Naive thymus-derived CD4-positive, alpha-beta T cell (primary cell): ENCODE measurements around the gene BCAT1. TPM values are rescaled to one million over a fixed set of nuclear protein-coding genes. Genes with fewer than 3 reads are reported as not detected.

Experiments used
- ATAC-seq: fragments of 150-1000 bp; cut with Tn5 transposase; 2 replicates; pipeline ENCODE4 v1.10.0; 2021; ENCODE audit warnings: mild to moderate bottlenecking, moderate library complexity
- CTCF ChIA-PET: fragments of 350-600 bp; sonication (Branson Sonifier 250); formaldehyde crosslinking; loops from one replicate; lab custom pipeline; 2021; ENCODE audit warnings: antibody characterized with exemption; lab: Charles Lee
- POLR2A ChIA-PET: fragments of 350-600 bp; sonication (Branson Sonifier 250); formaldehyde crosslinking; loops from one replicate; lab custom pipeline; 2021; ENCODE audit warnings: antibody characterized with exemption, inconsistent platforms; lab: Charles Lee
- DNase-seq, 9 donors: peaks; one replicate each; pipeline versions ENCODE4 v3.0.0 to v3.0.0-alpha.2; 2020 to 2022; ENCODE audit warnings: mixed read lengths in 1 of 9
- H3K27ac ChIP-seq: one replicate; pipeline ENCODE4 v1.7.0; 2013; ENCODE audit warnings: mild to moderate bottlenecking, low read depth, low read length, moderate library complexity
- H3K27me3 ChIP-seq, 2 donors: one replicate each; pipeline ENCODE4 v1.7.0; 2013; ENCODE audit warnings: low read length in 2 of 2, mild to moderate bottlenecking in 2 of 2, moderate library complexity in 2 of 2; ENCODE audit not compliant: control insufficient read depth in 2 of 2, insufficient read depth in 2 of 2
- H3K36me3 ChIP-seq, 3 experiments: 1 replicate in 2 of 3; 2 replicates in 1 of 3; pipeline ENCODE4 v1.7.0; 2013; ENCODE audit warnings: low read length in 3 of 3, mild to moderate bottlenecking in 3 of 3, moderate library complexity in 1 of 3; ENCODE audit not compliant: insufficient read depth in 3 of 3, control insufficient read depth in 2 of 3
- H3K4me1 ChIP-seq, 2 donors: one replicate each; pipeline ENCODE4 v1.7.0; 2013; ENCODE audit warnings: low read length in 2 of 2, mild to moderate bottlenecking in 2 of 2, moderate library complexity in 1 of 2; ENCODE audit not compliant: control insufficient read depth in 2 of 2, insufficient read depth in 2 of 2
- H3K4me3 ChIP-seq: 2 replicates; pipeline ENCODE4 v1.7.0; 2013; ENCODE audit warnings: mild to moderate bottlenecking, low read length
- H3K9me3 ChIP-seq, 3 experiments: 1 replicate in 2 of 3; 2 replicates in 1 of 3; pipeline ENCODE4 v1.7.0; 2013; ENCODE audit warnings: low read length in 3 of 3; ENCODE audit not compliant: control insufficient read depth in 2 of 3
- H3K27ac Mint-ChIP-seq, 9 donors: one replicate each; pipeline ENCODE4 v1.8.0; 2020 to 2022; ENCODE audit warnings: mixed read lengths in 9 of 9, mild to moderate bottlenecking in 8 of 9, moderate library complexity in 5 of 9, inconsistent platforms in 2 of 9
- H3K27me3 Mint-ChIP-seq, 5 donors: one replicate each; pipeline ENCODE4 v1.8.0; 2021 to 2022; ENCODE audit warnings: mixed read lengths in 5 of 5, mild to moderate bottlenecking in 1 of 5
- H3K36me3 Mint-ChIP-seq, 5 donors: one replicate each; pipeline ENCODE4 v1.8.0; 2020 to 2022; ENCODE audit warnings: mixed read lengths in 5 of 5, mild to moderate bottlenecking in 3 of 5, inconsistent platforms in 1 of 5
- H3K4me1 Mint-ChIP-seq, 7 donors: one replicate each; pipeline ENCODE4 v1.8.0; 2020 to 2022; ENCODE audit warnings: mixed read lengths in 7 of 7, mild to moderate bottlenecking in 3 of 7, inconsistent platforms in 1 of 7
- H3K4me3 Mint-ChIP-seq, 10 donors: one replicate each; pipeline ENCODE4 v1.8.0; 2020 to 2022; ENCODE audit warnings: mild to moderate bottlenecking in 10 of 10, mixed read lengths in 10 of 10, moderate library complexity in 6 of 10, inconsistent platforms in 2 of 10
- H3K9me3 Mint-ChIP-seq, 11 donors: one replicate each; pipeline ENCODE4 v1.8.0; 2020 to 2022; ENCODE audit warnings: mixed read lengths in 11 of 11, mild to moderate bottlenecking in 4 of 11, inconsistent platforms in 1 of 11, moderate library complexity in 1 of 11
- intact Hi-C, 2 donors: fragments of 100-400 bp; cut with micrococcal nuclease; formaldehyde crosslinking; loops; one replicate each; pipeline ENCODE4 v1.15.1; 2023
- polyA plus RNA-seq, 2 donors: library from polyadenylated mRNA; unstranded; fragments of 300-500 nt; fragmentation: Illumina TruSeq; gene quantifications; one replicate each; pipeline ENCODE4 v1.2.3, GENCODE V29; 2021
- total RNA-seq, 6 experiments: library from RNA in 5 of 6; stranded (reverse) in 5 of 6; gene quantifications; 1 replicate in 5 of 6; 2 replicates in 1 of 6; pipeline ENCODE4 v1.2.3 and lab custom pipeline; 2021 to 2026

BCAT1 gene
- total and polyA plus RNA-seq, 7 experiments from 2014 or later = 0.70 to 29.3 (median 1.1) TPM

- Mint-ChIP-seq H3K36me3 (peaks cover 0 to 3% (median 0%) of the 10 kb centered on the region in 5 donors), H3K4me1 (peaks cover 3 to 35% (median 21%) of the 10 kb centered on the region in 7 donors), H3K27ac (no peak overlapping the region), H3K9me3 (peaks cover 0 to 2% (median 0%) of the 10 kb centered on the region in 11 donors), H3K27me3 (peaks cover 0 to 7% (median 5%) of the 10 kb centered on the region in 5 donors), H3K4me3 (no peak overlapping the region)
- Histone ChIP-seq H3K36me3 (no peaks in the 10 kb centered on the region), H3K27ac (no peak overlapping the region), H3K4me3 (no peak overlapping the region), H3K4me1 (peaks cover 0 to 3% of the 10 kb centered on the region in 2 donors), H3K27me3 (no peaks in the 10 kb centered on the region), H3K9me3 (no peaks in the 10 kb centered on the region)
- ChIA-PET CTCF (no interaction called here), POLR2A (no interaction called here)
- DNase-seq (no peak), ATAC-seq (no peak)
- intact Hi-C loops = no loop called here
Measured at GRCh38 chr12:24791622-24792021, 157.3 kb downstream of the BCAT1 start.

- DNase-seq = no peak
- POLR2A ChIA-PET = no interaction called here
- Histone ChIP-seq H3K27me3 (no peaks in the 10 kb centered on the region), H3K27ac (no peak overlapping the region), H3K36me3 (no peaks in the 10 kb centered on the region), H3K4me3 (no peak overlapping the region), H3K9me3 (no peaks in the 10 kb centered on the region), H3K4me1 (no peaks in the 10 kb centered on the region)
- H3K4me3 Mint-ChIP-seq = no peak overlapping the region
- peaks cover 0 to 18% (median 5%) of the 10 kb centered on the region in 7 donors for H3K4me1 Mint-ChIP-seq
- H3K27me3 Mint-ChIP-seq = peaks cover 0 to 16% (median 7%) of the 10 kb centered on the region in 5 donors
- no peak overlapping the region for H3K27ac Mint-ChIP-seq
- H3K36me3 Mint-ChIP-seq = no peaks in the 10 kb centered on the region
- no peak for ATAC-seq
- H3K9me3 Mint-ChIP-seq = peaks cover 0 to 2% (median 0%) of the 10 kb centered on the region in 11 donors
- intact Hi-C loops = loop anchor here in 1 of 2 donors (10.0 kb wide), 1 partner anchor 684 kb away; no protein-coding TSS in a partner anchor
- CTCF ChIA-PET = no interaction called here
Measured at GRCh38 chr12:24788886-24789285, 160.0 kb downstream of the BCAT1 start.

DNA sequence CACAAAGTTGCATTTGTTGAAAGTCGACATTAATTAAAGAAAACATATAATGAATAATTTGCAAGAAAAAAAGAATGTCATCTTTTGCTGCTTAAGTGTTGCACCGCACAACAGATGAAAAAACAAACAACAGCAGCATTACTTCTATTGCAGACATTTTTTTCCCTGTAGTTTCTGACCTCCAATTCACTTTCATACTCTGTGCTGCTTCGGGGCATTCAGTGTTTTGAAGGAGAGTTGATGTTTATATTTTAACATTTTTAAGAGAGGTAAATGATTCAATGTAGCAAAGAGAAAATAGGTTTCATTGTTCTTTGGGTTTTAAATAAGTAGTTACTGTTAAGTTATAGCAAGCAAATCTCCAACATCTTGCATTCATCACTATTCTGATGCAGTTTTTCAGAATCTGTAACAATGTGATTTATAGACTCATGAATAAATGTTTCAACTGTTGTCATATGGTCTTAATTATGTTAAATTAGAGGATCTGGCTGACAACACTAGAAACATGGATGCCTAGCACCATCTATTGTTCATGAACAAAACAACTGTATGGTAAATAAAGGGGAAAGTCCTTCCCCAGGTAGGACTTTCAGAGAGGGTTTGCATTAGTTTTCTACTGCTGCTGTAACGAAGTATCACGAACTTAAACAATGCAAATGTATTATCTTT is 168.1 kb downstream of the BCAT1 start:
- ATAC-seq = no peak
- no peaks in the 10 kb centered on the region for H3K36me3 Mint-ChIP-seq
- no peaks in the 10 kb centered on the region for H3K9me3 Mint-ChIP-seq
- H3K27me3 ChIP-seq = no peaks in the 10 kb centered on the region
- H3K4me1 ChIP-seq = no peaks in the 10 kb centered on the region
- no peak overlapping the region for H3K27ac ChIP-seq
- POLR2A ChIA-PET = no interaction called here
- H3K4me1 Mint-ChIP-seq = no peaks in the 10 kb centered on the region
- no peak for DNase-seq
- no peak overlapping the region for H3K27ac Mint-ChIP-seq
- intact Hi-C loops = loop anchor here in 1 of 2 donors (1.0 to 10.0 kb wide), 2 partner anchors 676 to 1576 kb away; no protein-coding TSS in a partner anchor
- no peak overlapping the region for H3K4me3 Mint-ChIP-seq
- no peak overlapping the region for H3K4me3 ChIP-seq
- no peaks in the 10 kb centered on the region for H3K9me3 ChIP-seq
- CTCF ChIA-PET = no interaction called here
- no peaks in the 10 kb centered on the region for H3K36me3 ChIP-seq
- H3K27me3 Mint-ChIP-seq = peaks cover 6 to 23% (median 21%) of the 10 kb centered on the region in 5 donors

DNA sequence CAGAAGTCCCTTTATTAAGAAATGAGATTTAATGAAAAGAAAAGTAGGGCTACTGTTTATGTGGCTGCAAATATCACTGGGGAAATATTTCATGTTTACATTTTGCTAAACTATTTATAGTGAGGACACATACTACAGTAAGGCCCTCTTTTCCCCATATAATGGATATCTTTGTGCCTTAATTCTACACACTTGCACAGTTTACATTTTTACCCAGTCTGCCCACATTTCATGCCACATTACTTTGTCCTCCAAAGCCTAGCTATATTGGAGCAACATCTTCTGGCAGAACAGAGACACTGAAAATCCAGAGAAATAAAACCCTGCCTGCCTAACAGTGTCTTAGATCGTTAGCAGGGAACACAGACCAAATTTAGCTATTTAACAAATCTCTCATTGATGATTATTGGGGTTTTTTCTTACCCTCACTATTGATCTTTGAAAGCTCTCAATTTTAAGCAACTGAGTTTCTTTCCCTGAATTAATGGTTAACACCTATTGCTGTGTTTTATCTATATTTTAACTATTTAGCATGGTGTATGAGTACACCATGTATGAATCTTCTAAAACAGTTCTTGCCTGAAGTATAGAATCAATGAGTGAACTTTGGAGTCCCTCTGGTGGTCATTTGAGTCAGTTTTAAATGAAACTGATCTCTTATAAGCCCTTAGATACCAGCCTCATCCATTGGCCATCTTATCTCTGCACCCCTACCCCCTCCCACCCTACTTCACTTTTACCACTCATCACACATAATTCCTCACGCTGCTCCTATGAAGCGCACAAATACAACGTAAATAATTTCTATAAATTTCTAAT is 170.2 kb downstream of the BCAT1 start:
- Mint-ChIP-seq H3K27me3 (peaks cover 6 to 21% (median 16%) of the 10 kb centered on the region in 5 donors), H3K36me3 (no peaks in the 10 kb centered on the region), H3K27ac (no peak overlapping the region), H3K9me3 (no peaks in the 10 kb centered on the region), H3K4me3 (no peak overlapping the region), H3K4me1 (no peaks in the 10 kb centered on the region)
- POLR2A ChIA-PET = no interaction called here
- no peak overlapping the region for H3K4me3 ChIP-seq
- intact Hi-C loops = loop anchor here in 1 of 2 donors (5.0 kb wide), 1 partner anchor 59 kb away; no protein-coding TSS in a partner anchor
- H3K9me3 ChIP-seq = no peaks in the 10 kb centered on the region
- CTCF ChIA-PET = no interaction called here
- no peaks in the 10 kb centered on the region for H3K4me1 ChIP-seq
- H3K27me3 ChIP-seq = no peaks in the 10 kb centered on the region
- no peaks in the 10 kb centered on the region for H3K36me3 ChIP-seq
- no peak overlapping the region for H3K27ac ChIP-seq
- ATAC-seq = no peak
- no peak for DNase-seq

GRCh38 chr12:24777359-24777758 is 171.5 kb downstream of the BCAT1 start:
- Histone ChIP-seq H3K4me3 (no peak overlapping the region), H3K27me3 (no peaks in the 10 kb centered on the region), H3K36me3 (no peaks in the 10 kb centered on the region), H3K4me1 (no peaks in the 10 kb centered on the region), H3K9me3 (no peaks in the 10 kb centered on the region), H3K27ac (no peak overlapping the region)
- intact Hi-C loops = loop anchor here in 1 of 2 donors (5.0 kb wide), 1 partner anchor 60 kb away; no protein-coding TSS in a partner anchor
- DNase-seq (no peak), ATAC-seq (no peak)
- ChIA-PET POLR2A (no interaction called here), CTCF (interaction anchor here (0.6 kb wide), 1 partner anchor 35 kb away, joined by 3 read pairs; no protein-coding TSS in a partner anchor)
- H3K27me3 Mint-ChIP-seq = peaks cover 6 to 18% (median 8%) of the 10 kb centered on the region in 5 donors
- H3K36me3 Mint-ChIP-seq = no peaks in the 10 kb centered on the region
- no peaks in the 10 kb centered on the region for H3K9me3 Mint-ChIP-seq
- no peak overlapping the region for H3K4me3 Mint-ChIP-seq
- H3K27ac Mint-ChIP-seq = no peak overlapping the region
- H3K4me1 Mint-ChIP-seq = no peaks in the 10 kb centered on the region

DNA sequence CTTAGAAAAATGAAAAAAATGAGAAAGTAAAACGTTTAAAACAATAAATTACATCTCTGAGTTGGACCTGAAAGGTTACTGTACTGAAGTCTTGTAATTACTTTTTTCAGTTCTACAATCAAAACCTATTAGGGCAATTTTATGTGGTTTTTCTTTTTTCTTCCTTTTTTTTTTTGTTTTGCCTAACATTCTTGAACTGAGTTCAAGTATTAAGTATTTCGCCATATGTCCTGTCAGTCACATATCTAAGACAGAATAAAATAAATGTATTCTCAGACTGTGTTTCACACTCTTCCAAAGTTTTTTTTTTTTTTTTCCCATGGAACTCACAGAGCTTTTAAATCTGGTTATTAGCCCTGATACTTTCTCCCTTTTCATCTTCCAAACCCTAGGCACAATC is 172.0 kb downstream of the BCAT1 start:
- ATAC-seq (no peak), DNase-seq (no peak)
- no peaks in the 10 kb centered on the region for H3K9me3 ChIP-seq
- no peaks in the 10 kb centered on the region for H3K9me3 Mint-ChIP-seq
- intact Hi-C loops = loop anchor here in 1 of 2 donors (5.0 kb wide), 1 partner anchor 60 kb away; no protein-coding TSS in a partner anchor
- no peaks in the 10 kb centered on the region for H3K36me3 ChIP-seq
- H3K27me3 Mint-ChIP-seq = peaks cover 3 to 13% (median 6%) of the 10 kb centered on the region in 5 donors
- no peaks in the 10 kb centered on the region for H3K4me1 ChIP-seq
- no peaks in the 10 kb centered on the region for H3K27me3 ChIP-seq
- ChIA-PET POLR2A (no interaction called here), CTCF (interaction anchor here (0.6 kb wide), 1 partner anchor 35 kb away, joined by 3 read pairs; no protein-coding TSS in a partner anchor)
- H3K4me1 Mint-ChIP-seq = no peaks in the 10 kb centered on the region
- no peak overlapping the region for H3K27ac ChIP-seq
- H3K4me3 Mint-ChIP-seq = no peak overlapping the region
- no peak overlapping the region for H3K4me3 ChIP-seq
- H3K36me3 Mint-ChIP-seq = no peaks in the 10 kb centered on the region
- H3K27ac Mint-ChIP-seq = no peak overlapping the region
